Measurements from ENCODE around the gene PPP5C.

DNA sequence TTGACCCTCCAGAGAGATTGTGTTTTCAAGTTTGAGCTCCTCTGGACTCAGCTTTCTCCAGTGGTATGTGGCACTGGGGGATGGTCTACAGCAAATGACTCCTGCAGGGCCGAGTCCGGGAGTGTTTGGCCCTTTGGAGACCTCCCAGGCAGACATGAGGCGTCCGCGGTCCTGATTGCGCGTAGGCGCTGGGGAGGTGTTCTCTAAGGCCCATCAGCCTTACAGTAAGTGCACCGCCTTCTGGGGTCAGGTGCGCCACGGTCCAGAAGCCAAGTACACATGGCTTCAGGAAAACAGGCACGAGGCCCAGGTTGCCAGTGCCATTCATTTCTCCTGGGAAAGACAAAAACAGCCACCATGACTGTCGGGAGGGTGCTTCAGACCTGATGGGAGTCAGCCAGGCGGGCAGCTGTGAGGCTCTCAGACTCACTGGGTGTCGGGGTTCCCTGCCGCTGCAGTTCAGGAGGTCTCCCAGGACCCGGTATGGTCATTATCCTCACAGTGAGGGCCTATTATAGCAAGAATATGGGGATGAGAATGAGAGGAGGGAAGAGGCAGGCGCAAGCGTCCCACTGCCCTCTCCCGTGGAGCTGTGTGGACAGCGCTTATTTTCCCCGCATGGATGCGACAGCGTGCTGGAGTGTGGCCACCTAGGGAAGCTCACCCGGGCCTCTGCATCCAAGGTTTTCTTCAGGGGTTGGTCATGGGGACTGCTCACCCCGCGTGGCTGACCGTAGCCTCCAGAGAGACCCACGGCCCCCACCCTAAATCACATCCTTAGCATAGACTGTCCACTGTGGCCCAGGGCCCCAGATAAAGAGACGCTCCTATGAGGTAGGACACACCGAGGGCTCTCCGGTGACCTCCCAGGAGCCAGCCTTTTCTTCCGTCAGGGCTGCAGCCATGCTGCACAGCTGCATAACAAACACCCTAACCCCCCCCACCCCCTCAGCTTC lies 44.7 kb downstream of the PPP5C start:
- no peak for TF ChIP-seq ZFX (IDR thresholded peaks at IDR 0.05; ENCODE audit: borderline replicate concordance)
- TF ChIP-seq, protein P1, sequence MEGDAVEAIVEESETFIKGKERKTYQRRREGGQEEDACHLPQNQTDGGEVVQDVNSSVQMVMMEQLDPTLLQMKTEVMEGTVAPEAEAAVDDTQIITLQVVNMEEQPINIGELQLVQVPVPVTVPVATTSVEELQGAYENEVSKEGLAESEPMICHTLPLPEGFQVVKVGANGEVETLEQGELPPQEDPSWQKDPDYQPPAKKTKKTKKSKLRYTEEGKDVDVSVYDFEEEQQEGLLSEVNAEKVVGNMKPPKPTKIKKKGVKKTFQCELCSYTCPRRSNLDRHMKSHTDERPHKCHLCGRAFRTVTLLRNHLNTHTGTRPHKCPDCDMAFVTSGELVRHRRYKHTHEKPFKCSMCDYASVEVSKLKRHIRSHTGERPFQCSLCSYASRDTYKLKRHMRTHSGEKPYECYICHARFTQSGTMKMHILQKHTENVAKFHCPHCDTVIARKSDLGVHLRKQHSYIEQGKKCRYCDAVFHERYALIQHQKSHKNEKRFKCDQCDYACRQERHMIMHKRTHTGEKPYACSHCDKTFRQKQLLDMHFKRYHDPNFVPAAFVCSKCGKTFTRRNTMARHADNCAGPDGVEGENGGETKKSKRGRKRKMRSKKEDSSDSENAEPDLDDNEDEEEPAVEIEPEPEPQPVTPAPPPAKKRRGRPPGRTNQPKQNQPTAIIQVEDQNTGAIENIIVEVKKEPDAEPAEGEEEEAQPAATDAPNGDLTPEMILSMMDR (IDR thresholded peaks at IDR 0.05): no peak
